Transverse colon (tissue), 3 donors: ENCODE data around the gene CBLC.

Source experiments
- CTCF ChIP-seq, 5 experiments: fragments of 200-600 bp in 3 of 5; fragments of 450-650 bp in 2 of 5; sonication (generic) in 3 of 5; IDR thresholded peaks; 1 replicate in 2 of 5; 2 replicates in 3 of 5; pipeline ENCODE4 v1.5.1; 2016 to 2017; ENCODE audit warnings: antibody characterized with exemption in 5 of 5, inconsistent platforms in 3 of 5, mild to moderate bottlenecking in 2 of 5, moderate library complexity in 1 of 5
- POLR2A ChIP-seq: fragments of 450-650 bp; IDR thresholded peaks from one replicate; pipeline ENCODE4 v1.6.1; 2016; ENCODE audit warnings: antibody characterized with exemption, mild to moderate bottlenecking, moderate library complexity

- TF ChIP-seq POLR2A (no peak), CTCF (IDR thresholded peaks at IDR 0.05) (no peak)
Observed at GRCh38 chr19:44765033-44765948, 12.4 kb upstream of the CBLC start.
